Effector memory CD8-positive, alpha-beta T cell (primary cell): ENCODE measurements around the gene COL1A1.

Experiments
- ATAC-seq: fragments of 150-1000 bp; cut with Tn5 transposase; replicated peaks from 2 replicates; pipeline ENCODE4 v1.10.0; 2021; ENCODE audit warnings: mild to moderate bottlenecking, moderate library complexity
- DNase-seq, 3 experiments: peaks; one replicate each; pipeline ENCODE4 v3.0.0; 2021
- H3K27ac Mint-ChIP-seq, 2 donors: one replicate each; pipeline ENCODE4 v1.8.0; 2022; ENCODE audit warnings: mild to moderate bottlenecking in 2 of 2, mixed read lengths in 2 of 2, moderate library complexity in 2 of 2
- H3K27me3 Mint-ChIP-seq, 2 donors: one replicate each; pipeline ENCODE4 v1.8.0; 2022; ENCODE audit warnings: mixed read lengths in 2 of 2
- H3K36me3 Mint-ChIP-seq: one replicate; pipeline ENCODE4 v1.8.0; 2022; ENCODE audit warnings: mild to moderate bottlenecking, moderate library complexity, mixed read lengths; ENCODE audit not compliant: insufficient read depth
- H3K4me1 Mint-ChIP-seq, 2 donors: one replicate each; pipeline ENCODE4 v1.8.0; 2022; ENCODE audit warnings: low read depth in 2 of 2, mixed read lengths in 2 of 2
- H3K4me3 Mint-ChIP-seq, 2 donors: one replicate each; pipeline ENCODE4 v1.8.0; 2022; ENCODE audit warnings: mild to moderate bottlenecking in 2 of 2, mixed read lengths in 2 of 2, moderate library complexity in 2 of 2
- H3K9me3 Mint-ChIP-seq, 2 donors: one replicate each; pipeline ENCODE4 v1.8.0; 2022; ENCODE audit warnings: mixed read lengths in 2 of 2

The COL1A1 gene

GRCh38 chr17:50151937-50152547, 49.4 kb downstream of the COL1A1 start:
- Mint-ChIP-seq H3K36me3 (peaks cover 13% of the 10 kb centered on the region), H3K9me3 (no peaks in the 10 kb centered on the region), H3K27me3 (no peaks in the 10 kb centered on the region), H3K4me3 (peak overlapping the region; percentile 81 to 94), H3K4me1 (peaks cover 18 to 25% of the 10 kb centered on the region in 2 donors), H3K27ac (peak overlapping the region; percentile 86 to 90)
- peak in 1 of 3 experiments; percentile 44 for DNase-seq
- ATAC-seq = peak; percentile 6

- Mint-ChIP-seq H3K27ac (peak overlapping the region; percentile 86 to 90), H3K4me1 (peaks cover 26 to 32% of the 10 kb centered on the region in 2 donors), H3K27me3 (no peaks in the 10 kb centered on the region), H3K9me3 (no peaks in the 10 kb centered on the region), H3K36me3 (peaks cover 13% of the 10 kb centered on the region), H3K4me3 (peak overlapping the region; percentile 81 to 94)
- ATAC-seq (peak; percentile 73), DNase-seq (peak; percentile 81 to 83 (median 82))
Observed at GRCh38 chr17:50151041-50151936, 50.1 kb downstream of the COL1A1 start.

GRCh38 chr17:50150354-50151040, 50.9 kb downstream of the COL1A1 start, which contains the start of gene PPP1R9B:
TSS of gene PPP1R9B (minus strand) at chr17:50150677. CDS start at chr17:50150513, 164 bp downstream.
- DNase-seq (no peak), ATAC-seq (peak; percentile 1)
- H3K27me3 Mint-ChIP-seq = no peaks in the 10 kb centered on the region
- no peaks in the 10 kb centered on the region for H3K9me3 Mint-ChIP-seq
- peaks cover 33 to 39% of the 10 kb centered on the region in 2 donors for H3K4me1 Mint-ChIP-seq
- peak within 1 kb of the TSS; percentile 93 to 97 for H3K27ac Mint-ChIP-seq
- H3K36me3 Mint-ChIP-seq = peaks cover 13% of the 10 kb centered on the region
- H3K4me3 Mint-ChIP-seq = peak within 1 kb of the TSS; percentile 94 to 98

- H3K27me3 Mint-ChIP-seq = no peaks in the 10 kb centered on the region
- peak; percentile 51 to 60 (median 59) for DNase-seq
- ATAC-seq = peak; percentile 23
- peak overlapping the region; percentile 93 to 97 for H3K27ac Mint-ChIP-seq
- peaks cover 40 to 43% of the 10 kb centered on the region in 2 donors for H3K4me1 Mint-ChIP-seq
- H3K9me3 Mint-ChIP-seq = no peaks in the 10 kb centered on the region
- peak overlapping the region; percentile 94 to 98 for H3K4me3 Mint-ChIP-seq
- peaks cover 13% of the 10 kb centered on the region for H3K36me3 Mint-ChIP-seq
Observed at GRCh38 chr17:50149417-50150353, 51.7 kb downstream of the COL1A1 start.

- H3K36me3 Mint-ChIP-seq = peaks cover 13% of the 10 kb centered on the region
- ATAC-seq (no peak), DNase-seq (no peak)
- no peaks in the 10 kb centered on the region for H3K27me3 Mint-ChIP-seq
- peaks cover 47 to 49% of the 10 kb centered on the region in 2 donors for H3K4me1 Mint-ChIP-seq
- no peaks in the 10 kb centered on the region for H3K9me3 Mint-ChIP-seq
- peak overlapping the region; percentile 93 to 97 for H3K27ac Mint-ChIP-seq
- peak overlapping the region; percentile 94 to 98 for H3K4me3 Mint-ChIP-seq
Observed at GRCh38 chr17:50149091-50149416, 52.4 kb downstream of the COL1A1 start.

- DNase-seq (peak; percentile 35 to 47 (median 36)), ATAC-seq (peak; percentile 7)
- Mint-ChIP-seq H3K4me3 (peak overlapping the region; percentile 94 to 98), H3K4me1 (peaks cover 50 to 53% of the 10 kb centered on the region in 2 donors), H3K9me3 (no peaks in the 10 kb centered on the region), H3K36me3 (peaks cover 13% of the 10 kb centered on the region), H3K27me3 (no peaks in the 10 kb centered on the region), H3K27ac (peak overlapping the region; percentile 93 to 97)
Observed at GRCh38 chr17:50148226-50149090, 53.0 kb downstream of the COL1A1 start.

GRCh38 chr17:50147841-50148225, 53.6 kb downstream of the COL1A1 start:
- H3K36me3 Mint-ChIP-seq = peaks cover 13% of the 10 kb centered on the region
- peak overlapping the region; percentile 93 to 97 for H3K27ac Mint-ChIP-seq
- H3K4me1 Mint-ChIP-seq = peaks cover 56 to 59% of the 10 kb centered on the region in 2 donors
- peak overlapping the region; percentile 94 to 98 for H3K4me3 Mint-ChIP-seq
- no peaks in the 10 kb centered on the region for H3K27me3 Mint-ChIP-seq
- ATAC-seq (no peak), DNase-seq (no peak)
- no peaks in the 10 kb centered on the region for H3K9me3 Mint-ChIP-seq

GRCh38 chr17:50146927-50147665, 54.3 kb downstream of the COL1A1 start:
- Mint-ChIP-seq H3K27ac (peak overlapping the region; percentile 93 to 97), H3K4me3 (peak overlapping the region; percentile 94 to 98), H3K27me3 (no peaks in the 10 kb centered on the region), H3K9me3 (no peaks in the 10 kb centered on the region), H3K4me1 (peaks cover 60 to 63% of the 10 kb centered on the region in 2 donors), H3K36me3 (peaks cover 18% of the 10 kb centered on the region)
- no peak for DNase-seq
- ATAC-seq = peak; percentile 16

- peak overlapping the region; percentile 93 to 97 for H3K27ac Mint-ChIP-seq
- peak overlapping the region; percentile 94 to 98 for H3K4me3 Mint-ChIP-seq
- peaks cover 64 to 65% of the 10 kb centered on the region in 2 donors for H3K4me1 Mint-ChIP-seq
- no peaks in the 10 kb centered on the region for H3K27me3 Mint-ChIP-seq
- DNase-seq (no peak), ATAC-seq (no peak)
- no peaks in the 10 kb centered on the region for H3K9me3 Mint-ChIP-seq
- peaks cover 19% of the 10 kb centered on the region for H3K36me3 Mint-ChIP-seq
Observed at GRCh38 chr17:50146230-50146926, 55.1 kb downstream of the COL1A1 start.

- H3K36me3 Mint-ChIP-seq = peaks cover 19% of the 10 kb centered on the region
- peak overlapping the region; percentile 94 to 98 for H3K4me3 Mint-ChIP-seq
- ATAC-seq = no peak
- peak overlapping the region; percentile 45 to 97 for H3K27ac Mint-ChIP-seq
- no peaks in the 10 kb centered on the region for H3K27me3 Mint-ChIP-seq
- DNase-seq = no peak
- peaks cover 68 to 71% of the 10 kb centered on the region in 2 donors for H3K4me1 Mint-ChIP-seq
- no peaks in the 10 kb centered on the region for H3K9me3 Mint-ChIP-seq
Observed at GRCh38 chr17:50145532-50146229, 55.8 kb downstream of the COL1A1 start.
